DMS53 treated with DMSO at 0.1 percent for 48 hours (cell line): Measurements from ENCODE around the gene OSER1.
"Not testable (repeated sequence)": the region's sequence is repeated elsewhere in the genome, so short reads cannot be mapped to it uniquely, and the experiment has no call there.

Experiments
- DNase-seq: peaks from one replicate; lab custom pipeline; 2025; ENCODE audit not compliant: unreplicated experiment; lab: John Stamatoyannopoulos, UW

Gene OSER1

GRCh38 chr20:44210406-44211176 is at the start of gene OSER1:
TSS of gene OSER1 (minus strand) at chr20:44210771. CDS start at chr20:44206957, 3,814 bp downstream.
- DNase-seq: peak; percentile 99

DNA sequence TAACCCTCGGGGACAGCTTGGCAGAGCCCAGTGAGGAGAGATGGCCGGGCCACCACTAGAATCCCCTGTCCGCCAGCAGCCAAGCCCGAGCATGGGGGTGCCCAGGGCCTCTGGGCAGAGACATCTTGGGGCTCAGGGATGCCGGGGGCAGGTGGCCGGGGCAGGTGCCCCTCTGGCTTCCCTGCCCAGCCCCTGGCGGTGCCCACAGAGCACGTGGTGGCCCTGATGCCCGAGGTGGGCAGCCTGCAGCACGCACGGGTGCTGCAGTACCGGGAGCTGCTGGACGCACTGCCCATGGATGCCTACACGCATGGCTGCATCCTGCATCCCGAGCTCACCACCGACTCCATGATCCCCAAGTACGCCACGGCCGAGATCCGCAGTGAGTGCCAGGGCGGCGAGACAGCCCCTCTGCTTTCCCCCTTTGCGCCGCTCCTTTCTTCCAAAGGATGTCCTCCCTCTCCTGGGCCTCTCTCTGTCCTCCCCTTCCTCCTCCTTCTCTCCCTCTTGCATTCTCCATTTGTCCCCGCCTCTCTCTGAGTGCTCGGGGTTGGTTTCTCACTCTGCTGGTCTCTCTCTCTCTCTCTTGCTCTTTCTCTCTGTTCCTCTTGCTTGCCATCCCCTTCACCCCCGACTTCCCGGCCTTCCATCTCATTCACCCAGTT is 47.8 kb upstream of the OSER1 start:
- no peak for DNase-seq

- no peak for DNase-seq
Measured at GRCh38 chr20:44256961-44257360, 46.4 kb upstream of the OSER1 start.

DNA sequence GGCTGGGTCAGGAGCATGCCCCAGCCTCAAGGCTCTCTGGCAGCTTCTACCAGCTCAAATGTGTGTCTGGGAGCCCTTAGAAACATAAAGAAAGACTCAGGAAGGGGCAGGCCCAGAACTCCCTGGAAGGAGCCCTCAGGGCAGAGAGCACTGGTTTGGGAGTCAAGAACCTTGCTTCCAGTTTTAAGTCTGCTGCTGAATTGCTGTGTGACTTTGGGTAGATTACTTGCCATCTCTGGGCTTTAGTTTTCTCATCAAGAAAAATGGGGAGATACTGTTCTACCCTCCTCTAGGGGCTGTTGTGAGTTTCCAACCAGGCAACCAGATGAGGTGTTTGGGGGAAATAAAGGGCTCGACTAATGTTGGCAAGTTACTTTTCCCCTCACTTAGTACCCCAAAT is 45.4 kb upstream of the OSER1 start:
- DNase-seq: no peak

GRCh38 chr20:44254073-44254472 is 43.5 kb upstream of the OSER1 start:
- no peak for DNase-seq

GRCh38 chr20:44253528-44253927 is 43.0 kb upstream of the OSER1 start:
- no peak for DNase-seq

GRCh38 chr20:44251284-44251683 is 40.7 kb upstream of the OSER1 start:
- DNase-seq: no peak

GRCh38 chr20:44248410-44248759 is 37.8 kb upstream of the OSER1 start:
- DNase-seq: no peak

DNA sequence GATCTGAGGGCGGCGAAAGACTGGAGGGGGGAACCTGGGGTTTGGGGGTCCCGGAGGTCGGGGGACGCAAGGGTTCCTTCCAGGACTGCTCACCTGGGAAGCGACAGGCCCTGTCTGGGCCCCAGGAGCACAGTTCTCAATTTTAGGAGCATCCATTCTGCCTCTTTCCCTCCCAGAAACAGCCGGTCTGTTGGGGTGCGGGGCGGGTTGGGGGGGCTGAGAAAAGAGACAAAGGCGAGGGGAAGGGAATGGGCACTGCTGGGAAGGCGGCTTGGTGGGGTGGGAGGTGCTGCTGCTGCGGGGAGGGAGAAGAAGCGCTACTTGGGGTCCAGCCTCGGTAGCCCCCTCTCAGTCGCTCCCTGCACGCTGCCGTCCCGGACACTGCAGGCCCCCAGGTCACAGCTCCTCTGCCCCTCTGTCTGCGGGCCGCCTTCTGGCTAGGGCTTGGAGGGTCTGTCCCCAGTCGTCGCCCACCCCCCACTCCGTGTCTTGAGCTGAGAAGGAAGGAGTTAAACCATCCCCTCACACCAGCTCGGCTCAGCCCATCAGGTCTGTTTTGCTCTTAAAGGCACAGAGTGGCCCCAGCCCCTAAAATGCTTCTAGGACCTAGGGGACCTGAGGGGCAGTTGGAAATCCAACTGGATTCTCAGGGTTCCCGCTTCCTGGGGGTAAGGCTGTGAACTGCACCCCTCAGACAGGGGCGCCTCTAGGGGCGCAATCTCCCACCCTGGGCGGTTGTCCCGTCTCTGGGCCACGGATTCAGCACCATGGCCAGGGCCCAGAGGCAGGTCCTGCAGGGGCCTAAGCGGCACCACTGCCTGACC is 37.2 kb upstream of the OSER1 start:
- DNase-seq: no peak

- no peak for DNase-seq
Measured at GRCh38 chr20:44247131-44247571, 36.6 kb upstream of the OSER1 start, which contains the start of gene GDAP1L1. TSS of gene GDAP1L1 (plus strand) at chr20:44247308. CDS start at chr20:44247335, 27 bp downstream.

DNA sequence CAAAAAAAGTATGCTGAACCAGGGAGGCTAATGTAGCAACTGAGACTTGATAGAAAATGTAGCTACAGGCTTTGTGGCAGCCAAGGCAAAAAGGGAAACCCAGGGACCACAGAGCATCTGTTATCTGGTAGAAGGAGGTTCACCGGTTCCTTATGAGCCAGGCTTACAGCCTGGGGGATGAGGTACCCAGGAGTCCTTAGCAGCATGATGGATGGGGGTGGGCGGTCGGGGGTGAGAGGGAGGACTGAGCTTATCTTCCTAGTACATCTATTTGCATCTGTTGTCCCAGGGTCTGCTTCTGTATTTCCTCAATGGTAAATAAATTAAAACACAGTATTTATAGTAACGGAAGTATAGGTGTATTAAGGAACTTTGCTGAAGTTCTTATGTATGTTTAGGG is 35.4 kb upstream of the OSER1 start:
- DNase-seq: no peak

GRCh38 chr20:44241796-44242195 is 31.2 kb upstream of the OSER1 start:
- no peak for DNase-seq

DNA sequence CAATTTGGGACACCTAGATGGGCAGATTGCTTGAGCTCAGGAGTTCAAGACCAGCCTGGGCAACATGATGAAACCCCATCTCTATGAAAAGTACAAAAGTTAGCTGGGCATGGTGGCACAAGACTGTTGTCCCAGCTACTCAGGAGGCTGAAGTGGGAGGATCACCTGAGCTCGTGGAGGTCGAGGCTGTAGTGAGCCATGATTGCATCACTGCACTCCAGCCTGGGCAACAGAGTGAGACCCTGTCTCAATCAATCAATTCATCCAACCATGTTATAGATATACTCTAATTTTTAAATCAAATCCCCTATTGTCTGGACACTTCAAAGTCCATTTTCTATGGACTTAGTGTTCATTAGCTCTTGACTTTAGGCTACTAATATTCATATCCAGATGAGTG is 26.3 kb upstream of the OSER1 start:
- not testable (repeated sequence) for DNase-seq

GRCh38 chr20:44235702-44236101 is 25.1 kb upstream of the OSER1 start:
- DNase-seq: no peak

DNA sequence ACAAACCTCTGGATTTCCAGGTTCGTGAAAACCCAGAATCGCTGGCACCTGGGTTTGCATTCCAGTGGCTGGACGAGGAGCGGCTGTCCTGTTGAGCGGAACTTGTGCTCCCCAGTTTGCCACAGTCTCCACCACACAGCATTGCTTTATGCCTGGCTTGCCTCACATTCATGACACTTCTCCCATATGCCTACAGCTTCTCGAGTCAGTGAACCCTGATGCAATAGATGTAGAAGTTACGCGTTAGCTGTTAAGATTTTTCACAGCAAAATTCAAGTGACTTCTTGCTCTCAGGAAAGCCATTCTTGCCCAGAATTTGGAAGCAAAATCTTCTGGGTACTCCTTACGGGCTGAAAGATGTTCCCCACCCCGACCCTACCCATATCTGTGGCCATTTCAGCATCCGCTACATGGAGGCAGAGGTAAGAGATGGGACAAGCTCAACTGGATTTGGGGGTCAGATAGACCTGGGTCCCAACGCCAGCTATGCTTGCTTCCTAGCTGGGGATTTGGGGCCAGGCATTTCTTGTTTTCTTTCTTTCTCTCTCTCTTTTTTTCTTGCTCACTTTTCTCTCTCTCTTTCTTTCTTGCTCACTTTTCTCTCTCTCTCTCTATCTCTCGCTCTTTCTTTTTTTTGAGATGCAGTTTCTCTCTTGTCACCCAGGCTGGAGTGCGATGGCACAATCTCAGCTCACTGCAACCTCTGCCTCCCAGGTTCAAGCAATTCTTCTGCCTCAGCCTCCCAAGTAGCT is 24.2 kb upstream of the OSER1 start:
- DNase-seq: no peak

- no peak for DNase-seq
Measured at GRCh38 chr20:44233436-44234016, 23.0 kb upstream of the OSER1 start.

GRCh38 chr20:44232469-44232856 is 21.9 kb upstream of the OSER1 start:
- not testable (repeated sequence) for DNase-seq

DNA sequence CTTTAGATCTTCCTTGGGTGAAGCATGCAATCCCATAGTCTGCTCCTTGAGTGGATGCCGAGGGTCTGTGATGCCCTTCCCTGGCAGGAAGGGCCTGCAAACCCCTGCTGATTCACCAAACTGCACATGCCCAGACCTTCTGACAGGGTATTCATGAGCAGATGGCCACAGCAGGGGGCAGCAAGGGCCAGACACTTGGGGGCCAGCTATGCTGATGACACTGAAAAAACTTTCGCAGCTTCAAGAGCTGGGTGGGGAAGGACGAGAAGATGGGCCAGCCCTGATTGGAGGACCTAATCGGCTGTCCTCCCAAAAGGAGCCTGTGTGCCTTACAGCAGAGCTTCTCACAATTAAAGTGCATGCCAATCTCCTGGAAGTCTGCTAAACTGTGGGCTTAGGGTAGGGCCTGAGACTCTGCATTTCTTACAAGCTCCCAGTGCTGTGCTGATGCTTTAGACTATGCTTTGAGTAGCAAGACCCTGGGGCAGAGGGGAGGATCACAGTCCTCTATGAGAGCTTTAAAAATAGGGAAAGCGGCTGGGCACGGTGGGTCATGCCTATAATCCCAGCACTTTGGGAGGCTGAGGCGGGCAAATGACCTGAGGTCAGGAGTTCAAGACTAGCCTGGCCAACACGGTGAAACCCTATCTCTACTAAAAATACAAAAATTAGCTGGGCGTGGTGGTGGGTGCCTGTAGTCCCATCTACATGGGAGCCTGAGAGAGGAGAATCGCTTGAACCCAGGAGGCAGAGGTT is 21.3 kb upstream of the OSER1 start:
- DNase-seq: no peak

DNA sequence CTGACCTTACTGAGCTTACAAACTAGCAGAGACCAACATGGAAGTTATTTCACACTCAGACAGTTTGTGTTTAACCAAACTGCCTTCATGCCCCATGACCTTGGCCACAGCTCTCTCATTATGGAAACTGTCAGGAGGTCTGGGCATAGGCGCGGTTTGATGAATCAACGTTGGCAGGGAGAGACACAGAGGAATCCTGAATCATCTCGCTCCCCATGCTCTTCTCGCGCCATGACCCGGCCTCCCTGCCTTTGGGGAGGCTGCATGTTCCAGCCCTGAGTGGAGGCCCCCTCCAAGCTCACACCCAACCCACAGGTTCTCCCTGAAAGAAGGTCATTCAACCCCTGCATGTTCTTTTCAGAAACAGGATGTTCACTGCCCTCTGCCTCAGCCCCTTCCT is 20.6 kb upstream of the OSER1 start:
- DNase-seq: no peak
